ENCODE results near the gene LRP3. TPM values are rescaled to one million over a fixed set of nuclear protein-coding genes. Genes with fewer than 3 reads are reported as not detected.
"Not testable (repeated sequence)": the region's sequence is repeated elsewhere in the genome, so short reads cannot be mapped to it uniquely, and the experiment has no call there.

The LRP3 gene
- total and polyA plus RNA-seq, 9 donors: 1.2 to 138 (median 82.7) TPM

GRCh38 chr19:33152176-33152575, 42.0 kb upstream of the LRP3 start:
- TF ChIP-seq POLR2A (IDR thresholded peaks at IDR 0.05) (no peak), EP300 (IDR thresholded peaks at IDR 0.05) (no peak), CTCF (IDR thresholded peaks at IDR 0.05) (no peak)
- H3K4me1 ChIP-seq (ENCODE audit: insufficient read depth): no peaks in the 10 kb centered on the region
- intact Hi-C loops (cut with DNase I): no loop called here
- no peak overlapping the region for H3K27ac ChIP-seq
- no peak overlapping the region for H3K4me3 ChIP-seq
- no peaks in the 10 kb centered on the region for H3K9me3 ChIP-seq
- no peaks in the 10 kb centered on the region for H3K36me3 ChIP-seq
- no peaks in the 10 kb centered on the region for H3K27me3 ChIP-seq
- DNase-seq: no peak
- 45 to 75% (median 60%) methylated on average over 2 of the region's 2 CpGs for WGBS, 3 donors

GRCh38 chr19:33152625-33153024, 41.5 kb upstream of the LRP3 start:
- H3K4me3 ChIP-seq; H3K27me3 ChIP-seq; DNase-seq; intact Hi-C loops (cut with DNase I); H3K9me3 ChIP-seq; H3K27ac ChIP-seq; H3K36me3 ChIP-seq; H3K4me1 ChIP-seq (ENCODE audit: insufficient read depth): not testable (repeated sequence)
- WGBS, 3 donors: 66 to 84% (median 77%) methylated on average over 4 of the region's 4 CpGs

GRCh38 chr19:33154313-33154712, 39.8 kb upstream of the LRP3 start:
- H3K36me3 ChIP-seq; DNase-seq; H3K4me3 ChIP-seq; H3K27me3 ChIP-seq; H3K9me3 ChIP-seq; H3K27ac ChIP-seq; intact Hi-C loops (cut with DNase I); H3K4me1 ChIP-seq (ENCODE audit: insufficient read depth): not testable (repeated sequence)
- 78 to 81% (median 81%) methylated on average over 6 of the region's 6 CpGs for WGBS, 3 donors

- DNase-seq: no peak
- H3K4me3 ChIP-seq: no peak overlapping the region
- 45 to 52% (median 46%) methylated on average over 5 of the region's 5 CpGs for WGBS, 3 donors
- H3K27me3 ChIP-seq: no peaks in the 10 kb centered on the region
- TF ChIP-seq CTCF (IDR thresholded peaks at IDR 0.05): no peak
- intact Hi-C loops (cut with DNase I): no loop called here
- H3K36me3 ChIP-seq: no peaks in the 10 kb centered on the region
- H3K9me3 ChIP-seq: no peaks in the 10 kb centered on the region
- H3K4me1 ChIP-seq (ENCODE audit: insufficient read depth): no peaks in the 10 kb centered on the region
- no peak overlapping the region for H3K27ac ChIP-seq
Observed at GRCh38 chr19:33156334-33156733, 37.8 kb upstream of the LRP3 start.

GRCh38 chr19:33157906-33158305, 36.2 kb upstream of the LRP3 start:
- no peaks in the 10 kb centered on the region for H3K27me3 ChIP-seq
- no peak overlapping the region for H3K27ac ChIP-seq
- H3K9me3 ChIP-seq: no peaks in the 10 kb centered on the region
- no peaks in the 10 kb centered on the region for H3K4me1 ChIP-seq (ENCODE audit: insufficient read depth)
- no peak for DNase-seq
- H3K4me3 ChIP-seq: no peak overlapping the region
- WGBS, 3 donors: 71 to 89% (median 79%) methylated on average over 3 of the region's 3 CpGs
- TF ChIP-seq EP300 (IDR thresholded peaks at IDR 0.05) (no peak), POLR2A (IDR thresholded peaks at IDR 0.05) (no peak), CTCF (IDR thresholded peaks at IDR 0.05) (no peak)
- intact Hi-C loops (cut with DNase I): no loop called here
- H3K36me3 ChIP-seq: no peaks in the 10 kb centered on the region

GRCh38 chr19:33158365-33158764, 35.8 kb upstream of the LRP3 start:
- Histone ChIP-seq H3K9me3 (no peaks in the 10 kb centered on the region), H3K4me3 (no peak overlapping the region), H3K27me3 (no peaks in the 10 kb centered on the region), H3K4me1 (ENCODE audit: insufficient read depth) (no peaks in the 10 kb centered on the region), H3K27ac (no peak overlapping the region), H3K36me3 (no peaks in the 10 kb centered on the region)
- WGBS, 3 donors: 89 to 93% (median 92%) methylated on average over 6 of the region's 6 CpGs
- TF ChIP-seq POLR2A (IDR thresholded peaks at IDR 0.05): no peak
- no peak for TF ChIP-seq CTCF (IDR thresholded peaks at IDR 0.05)
- TF ChIP-seq EP300 (IDR thresholded peaks at IDR 0.05): no peak
- intact Hi-C loops (cut with DNase I): no loop called here
- DNase-seq: no peak

Data from ovary (tissue), 9 donors.